GM11168 (cell line): ENCODE measurements around the gene ANXA2.

ENCODE experiments used
- in situ Hi-C: fragments of 300-500 bp; cut with MboI; formaldehyde crosslinking; loops from one replicate; pipeline ENCODE4 v1.12.0; 2022; ENCODE audit warnings: low sequenced_read_pairs; ENCODE audit not compliant: unreplicated experiment

The ANXA2 gene

DNA sequence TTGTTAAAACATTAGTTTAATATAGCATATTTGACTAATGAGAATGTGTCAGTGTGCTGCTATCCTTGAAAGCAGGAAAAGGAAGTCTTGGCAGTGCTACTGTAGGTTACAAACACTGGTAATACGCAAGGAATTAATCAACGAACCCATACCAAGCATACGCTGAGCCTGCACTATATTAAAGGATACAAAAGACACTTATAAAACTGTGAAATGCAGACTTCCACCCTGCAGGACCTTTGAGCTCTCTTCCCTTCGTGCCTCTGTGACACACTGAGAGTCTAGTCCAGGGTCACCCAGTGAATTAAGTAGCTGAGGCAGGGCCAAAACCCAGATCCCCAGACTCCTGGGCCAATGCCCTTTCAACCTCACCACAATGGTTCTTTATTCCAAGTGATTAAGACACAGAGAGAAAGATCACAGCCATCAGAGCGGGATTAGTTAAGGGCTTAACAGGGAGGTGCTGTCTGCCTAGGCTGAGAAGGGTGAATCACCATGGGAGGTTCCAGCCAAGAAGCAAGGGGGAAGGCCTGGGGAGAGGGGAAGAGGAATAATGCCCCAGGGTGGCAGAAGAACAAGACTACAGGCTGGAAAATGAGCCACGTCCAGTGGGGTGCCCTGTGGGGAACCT lies 6.8 kb downstream of the ANXA2 start:
- in situ Hi-C loops = no loop called here

DNA sequence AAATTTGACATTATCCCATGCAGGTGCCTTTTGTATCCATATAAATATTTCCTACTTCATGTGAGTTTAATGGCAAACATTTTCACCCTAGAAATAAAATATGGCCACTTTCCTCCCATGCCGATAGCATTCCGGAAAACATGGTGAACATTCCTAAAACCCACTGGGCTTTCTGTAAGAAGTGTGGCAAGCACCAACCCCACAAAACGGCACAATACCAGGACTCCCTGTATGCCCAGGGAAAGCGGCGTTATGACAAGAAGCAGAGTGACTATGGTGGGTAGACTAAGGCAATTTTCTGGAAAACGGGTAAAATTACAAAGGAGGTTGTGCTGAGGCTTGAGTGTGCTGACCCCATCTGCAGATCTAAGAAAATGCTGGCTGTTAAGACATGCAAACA lies 7.6 kb downstream of the ANXA2 start:
- in situ Hi-C loops = no loop called here

GRCh38 chr15:60389261-60390077 lies 8.3 kb downstream of the ANXA2 start:
- in situ Hi-C loops = no loop called here

GRCh38 chr15:60387321-60387720 lies 10.5 kb downstream of the ANXA2 start:
- in situ Hi-C loops = no loop called here

DNA sequence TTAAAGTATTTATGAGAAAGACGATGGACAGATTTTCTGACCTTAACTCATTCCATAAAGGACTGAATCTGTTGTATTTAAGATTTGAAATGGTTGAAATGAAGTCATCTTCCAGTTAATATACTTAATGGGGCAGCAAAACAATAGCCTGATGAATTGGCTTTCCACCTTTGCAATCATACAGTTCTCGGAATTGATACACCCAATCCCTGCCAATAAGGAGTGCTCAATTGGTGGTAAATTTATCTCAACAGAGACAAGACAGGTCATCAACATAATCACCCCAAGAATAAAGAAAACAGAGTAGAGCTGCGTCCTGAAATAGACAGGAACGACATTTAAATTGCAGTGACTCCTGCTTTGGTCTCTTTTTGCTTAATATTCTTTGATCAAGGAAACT lies 11.2 kb downstream of the ANXA2 start:
- in situ Hi-C loops = no loop called here

DNA sequence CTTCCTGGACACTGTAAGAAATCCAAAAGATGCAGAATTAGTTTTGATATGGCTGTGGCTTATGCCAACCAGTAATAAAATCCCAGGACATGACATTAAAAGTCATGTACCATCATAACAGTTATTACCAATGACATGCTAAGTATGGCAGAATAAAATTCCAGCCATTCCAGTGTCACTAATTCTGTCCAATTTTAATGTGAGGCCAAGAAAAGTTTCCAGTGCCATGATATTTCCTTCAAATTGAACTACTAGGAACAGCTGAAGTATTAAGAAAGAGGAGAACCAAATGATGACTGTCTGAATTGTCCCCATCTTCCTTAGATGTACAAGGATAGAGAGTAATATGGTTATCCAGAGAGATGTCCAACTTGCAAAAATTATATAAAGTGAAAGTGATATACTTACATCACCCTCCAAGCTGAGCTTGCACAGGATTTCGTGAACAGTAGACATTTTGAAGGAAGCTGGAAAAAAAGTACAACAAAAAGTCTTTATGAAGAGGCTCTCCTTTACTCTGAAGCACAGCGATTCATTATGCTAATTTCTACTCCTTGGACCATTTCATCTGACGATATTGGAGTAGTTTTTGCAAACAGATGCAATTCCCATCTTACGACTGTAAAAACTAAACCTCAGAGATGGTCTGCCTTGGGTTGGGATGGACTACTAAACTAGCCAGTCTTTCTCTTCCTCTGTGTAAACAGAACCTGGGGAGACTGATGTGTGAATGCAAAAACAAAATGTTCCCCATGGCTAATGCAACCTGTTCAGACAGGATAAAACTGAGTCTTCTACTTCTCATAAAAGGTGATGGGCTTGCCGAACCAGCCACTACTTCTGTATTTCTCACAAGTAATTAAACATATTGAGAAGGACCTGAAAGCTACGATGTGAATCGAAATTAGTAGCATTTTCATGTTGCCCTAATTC lies 11.9 kb downstream of the ANXA2 start:
- in situ Hi-C loops = no loop called here

- in situ Hi-C loops = no loop called here
Observed at GRCh38 chr15:60384526-60385126, 13.2 kb downstream of the ANXA2 start.

- in situ Hi-C loops = no loop called here
Observed at GRCh38 chr15:60384053-60384452, 13.7 kb downstream of the ANXA2 start.

DNA sequence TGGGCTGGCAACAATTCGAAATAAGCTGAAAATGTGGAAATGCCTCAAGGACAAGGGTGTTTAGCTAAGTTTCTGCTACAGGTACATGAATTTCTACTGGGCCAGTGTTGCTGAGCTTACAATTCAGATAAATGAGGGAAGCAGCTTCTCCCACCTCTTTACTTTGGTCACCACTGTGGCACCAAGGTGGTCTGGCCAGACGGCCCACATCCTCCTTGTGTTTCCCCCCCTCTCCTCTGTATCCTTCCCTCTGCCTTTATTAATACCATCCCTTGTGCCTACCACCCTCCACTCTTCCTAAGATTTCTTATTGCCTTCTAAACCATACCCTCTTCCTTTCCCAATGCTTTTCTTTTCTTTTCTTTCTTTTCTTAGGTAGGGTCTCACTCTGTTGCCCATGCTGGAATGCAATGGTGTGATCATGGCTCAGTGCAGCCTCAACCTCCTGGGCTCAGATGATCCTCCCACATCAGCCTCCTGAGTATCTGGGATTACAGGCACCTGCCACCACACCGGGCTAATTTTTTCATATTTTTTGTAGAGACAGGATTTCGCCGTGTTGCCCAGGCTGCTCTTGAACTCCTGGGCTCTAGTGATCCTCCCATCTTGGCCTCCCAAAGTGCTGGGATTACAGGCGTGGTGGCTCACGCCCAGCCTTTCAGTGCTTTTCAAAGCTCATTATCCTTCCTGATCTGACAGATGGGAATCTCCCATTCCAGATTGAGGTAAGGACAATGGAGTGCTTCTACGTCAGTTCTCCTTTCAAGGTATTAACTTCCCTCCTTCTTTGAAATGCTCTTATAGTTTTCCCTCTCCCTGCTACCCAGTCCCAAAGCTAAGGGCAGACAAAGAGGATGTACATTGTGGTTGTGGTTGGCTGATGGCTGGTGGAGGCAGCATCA lies 14.8 kb downstream of the ANXA2 start:
- in situ Hi-C loops = no loop called here

DNA sequence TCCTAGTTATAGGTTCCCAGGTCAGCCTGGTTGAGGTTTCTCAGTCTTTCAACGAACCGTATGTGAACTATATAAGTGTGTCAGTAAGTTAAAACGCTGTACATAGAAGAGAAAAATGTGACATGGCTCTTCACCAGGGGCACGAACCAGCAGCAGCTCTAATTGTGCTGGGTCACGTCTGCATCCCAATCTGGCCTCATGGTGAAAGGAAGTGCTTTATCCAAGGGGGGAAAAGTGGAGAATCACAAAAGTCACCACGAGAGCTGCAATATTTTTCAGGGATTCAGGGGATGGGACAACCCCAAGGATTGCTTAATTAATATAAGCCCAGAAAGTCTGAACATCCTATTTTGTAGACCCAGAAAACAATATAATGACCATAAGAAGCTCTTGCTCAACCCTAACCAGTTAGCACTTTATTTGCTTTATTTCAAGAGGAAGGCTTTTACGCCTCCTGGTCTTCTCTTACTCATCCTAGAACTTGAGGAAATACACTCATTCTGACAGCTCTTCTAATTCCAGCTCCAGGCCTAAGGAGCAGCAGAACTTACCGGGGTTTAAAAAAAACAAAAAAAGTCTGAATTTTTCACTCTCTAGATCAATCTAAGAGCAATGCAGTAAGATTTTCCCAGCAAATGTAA lies 16.5 kb downstream of the ANXA2 start:
- in situ Hi-C loops = no loop called here

GRCh38 chr15:60379525-60380274 lies 18.1 kb downstream of the ANXA2 start:
- in situ Hi-C loops = no loop called here

- in situ Hi-C loops = no loop called here
Observed at GRCh38 chr15:60379185-60379524, 18.6 kb downstream of the ANXA2 start.

- in situ Hi-C loops = no loop called here
Observed at GRCh38 chr15:60376677-60377095, 21.1 kb downstream of the ANXA2 start.

DNA sequence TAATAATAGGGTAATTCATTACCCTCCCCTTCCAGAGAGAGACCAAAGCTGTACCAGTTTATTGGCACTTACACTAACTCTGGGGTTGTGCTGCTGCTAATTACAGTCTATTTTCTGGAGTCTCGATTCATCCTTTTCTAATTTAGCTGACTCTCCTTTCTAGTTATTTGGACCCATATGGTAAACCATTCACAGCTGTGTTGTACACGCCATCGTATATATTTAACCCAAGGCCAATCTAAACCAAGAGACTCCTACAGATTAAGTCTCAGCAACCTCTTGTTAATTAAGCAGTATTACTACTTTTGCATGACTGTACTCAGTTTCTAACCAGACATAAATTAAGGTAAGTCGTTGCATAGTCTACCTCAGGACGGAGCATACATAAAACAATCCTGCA lies 22.5 kb downstream of the ANXA2 start:
- in situ Hi-C loops = no loop called here

- in situ Hi-C loops = loop anchor here (25.0 kb wide), 1 partner anchor 538 kb away; no protein-coding TSS in a partner anchor
Observed at GRCh38 chr15:60374628-60375081, 23.1 kb downstream of the ANXA2 start.

DNA sequence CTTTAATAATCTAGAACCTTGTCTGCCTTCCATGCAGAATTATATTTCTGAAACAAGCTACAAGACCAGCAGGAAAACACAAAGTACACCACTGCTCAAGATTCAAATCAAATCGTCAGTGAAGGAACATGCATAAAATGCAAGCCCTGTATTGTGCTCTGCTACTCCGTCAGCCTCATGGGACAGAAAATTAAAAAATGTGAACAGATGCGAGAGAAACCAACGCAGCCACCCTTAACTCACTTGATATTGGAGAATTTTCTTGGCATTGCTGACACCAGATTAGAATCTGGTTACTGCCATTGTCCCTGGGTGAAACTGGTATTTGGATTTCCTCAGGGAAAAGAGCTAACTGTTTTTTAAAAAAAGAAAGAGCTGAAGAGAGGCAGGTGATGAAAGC lies 23.6 kb downstream of the ANXA2 start:
- in situ Hi-C loops = loop anchor here (25.0 kb wide), 1 partner anchor 538 kb away; no protein-coding TSS in a partner anchor

GRCh38 chr15:60373745-60374144 lies 24.0 kb downstream of the ANXA2 start:
- in situ Hi-C loops = loop anchor here (25.0 kb wide), 1 partner anchor 539 kb away; no protein-coding TSS in a partner anchor

DNA sequence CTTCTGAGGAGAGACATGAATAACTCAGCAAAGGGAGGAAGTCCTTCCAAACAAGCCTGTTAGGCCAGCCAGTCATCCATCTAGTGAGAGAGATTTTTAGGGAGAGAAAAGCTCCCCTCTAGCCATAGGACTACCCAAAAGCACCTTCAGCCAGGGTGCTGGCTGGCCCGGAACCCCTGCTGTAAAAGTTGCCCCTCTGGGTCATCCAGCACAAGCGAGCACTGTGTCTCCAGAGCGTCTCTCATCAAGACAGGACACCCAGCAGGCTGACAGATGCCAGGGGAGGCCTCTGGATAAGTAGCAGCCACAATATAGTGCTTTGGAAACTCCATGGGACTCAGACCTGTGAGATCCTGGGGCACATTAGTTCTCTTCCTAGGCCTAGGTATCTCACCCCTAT lies 24.5 kb downstream of the ANXA2 start:
- in situ Hi-C loops = loop anchor here (25.0 kb wide), 1 partner anchor 539 kb away; no protein-coding TSS in a partner anchor
